Duodenal mucosa (tissue), 2 donors: ENCODE data around the gene PTPRN2.

Experiments used
- H3K27ac ChIP-seq: one replicate; pipeline ENCODE4 v1.7.0; 2013; ENCODE audit warnings: low read depth, low read length
- H3K27me3 ChIP-seq, 2 donors: one replicate each; pipeline ENCODE4 v1.7.0; 2013; ENCODE audit warnings: low read length in 2 of 2, control low read depth in 1 of 2; ENCODE audit not compliant: insufficient read depth in 2 of 2, control insufficient read depth in 1 of 2
- H3K36me3 ChIP-seq, 2 donors: one replicate each; pipeline ENCODE4 v1.7.0; 2013; ENCODE audit warnings: low read length in 2 of 2, control low read depth in 1 of 2; ENCODE audit not compliant: insufficient read depth in 2 of 2, control insufficient read depth in 1 of 2
- H3K4me1 ChIP-seq, 2 donors: one replicate each; pipeline ENCODE4 v1.7.0; 2013; ENCODE audit warnings: low read length in 2 of 2, control low read depth in 1 of 2; ENCODE audit not compliant: insufficient read depth in 2 of 2, control insufficient read depth in 1 of 2
- H3K4me3 ChIP-seq, 2 donors: one replicate each; pipeline ENCODE4 v1.7.0; 2013; ENCODE audit warnings: low read length in 2 of 2, low read depth in 1 of 2
- H3K9ac ChIP-seq, 2 donors: one replicate each; pipeline ENCODE4 v1.7.0; 2013; ENCODE audit warnings: low read length in 2 of 2, low read depth in 1 of 2
- H3K9me3 ChIP-seq, 2 donors: one replicate each; pipeline ENCODE4 v1.7.0; 2013; ENCODE audit warnings: low read length in 2 of 2, control low read depth in 1 of 2; ENCODE audit not compliant: control insufficient read depth in 1 of 2

PTPRN2 gene

DNA sequence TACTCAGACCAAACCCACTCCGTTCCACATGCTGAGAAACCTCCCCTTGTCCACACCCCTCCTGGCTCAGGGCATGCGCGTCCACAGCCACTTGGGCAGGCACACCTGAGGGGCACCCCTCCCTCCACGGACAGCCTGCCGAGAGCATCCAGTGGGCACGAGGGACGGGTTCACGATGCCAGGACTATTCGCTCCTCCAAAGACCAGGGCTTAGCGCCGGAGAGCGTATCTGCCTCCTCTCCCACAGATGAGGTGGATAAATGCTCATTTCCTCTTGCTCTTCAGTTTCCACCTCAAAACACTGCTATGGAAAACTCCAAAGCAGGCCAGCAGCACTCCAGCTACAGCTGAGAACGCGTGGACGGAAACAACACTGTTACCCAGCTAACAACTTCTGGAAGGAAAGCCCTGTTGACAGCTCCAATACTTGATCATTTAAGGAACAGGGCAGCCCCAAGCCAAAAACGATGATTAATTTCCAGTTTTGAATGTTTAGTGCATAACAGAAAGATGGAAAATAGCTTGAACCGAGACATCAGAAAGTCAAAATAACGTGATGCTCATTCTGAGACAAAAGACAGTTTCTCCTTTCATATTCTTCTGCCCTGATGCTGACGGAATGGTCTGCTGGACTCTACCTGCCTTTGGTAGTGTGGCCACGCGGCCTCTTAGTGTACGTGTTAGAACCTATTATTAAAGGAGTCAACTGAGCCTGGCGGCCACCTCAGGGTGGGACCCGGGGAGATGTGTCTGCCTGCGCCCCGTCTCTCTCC lies 1046.1 kb downstream of the PTPRN2 start:
- Histone ChIP-seq H3K4me3 (no peak overlapping the region), H3K4me1 (no peaks in the 10 kb centered on the region), H3K9ac (no peak overlapping the region), H3K27ac (no peak overlapping the region), H3K9me3 (no peaks in the 10 kb centered on the region), H3K36me3 (no peaks in the 10 kb centered on the region), H3K27me3 (no peaks in the 10 kb centered on the region)

DNA sequence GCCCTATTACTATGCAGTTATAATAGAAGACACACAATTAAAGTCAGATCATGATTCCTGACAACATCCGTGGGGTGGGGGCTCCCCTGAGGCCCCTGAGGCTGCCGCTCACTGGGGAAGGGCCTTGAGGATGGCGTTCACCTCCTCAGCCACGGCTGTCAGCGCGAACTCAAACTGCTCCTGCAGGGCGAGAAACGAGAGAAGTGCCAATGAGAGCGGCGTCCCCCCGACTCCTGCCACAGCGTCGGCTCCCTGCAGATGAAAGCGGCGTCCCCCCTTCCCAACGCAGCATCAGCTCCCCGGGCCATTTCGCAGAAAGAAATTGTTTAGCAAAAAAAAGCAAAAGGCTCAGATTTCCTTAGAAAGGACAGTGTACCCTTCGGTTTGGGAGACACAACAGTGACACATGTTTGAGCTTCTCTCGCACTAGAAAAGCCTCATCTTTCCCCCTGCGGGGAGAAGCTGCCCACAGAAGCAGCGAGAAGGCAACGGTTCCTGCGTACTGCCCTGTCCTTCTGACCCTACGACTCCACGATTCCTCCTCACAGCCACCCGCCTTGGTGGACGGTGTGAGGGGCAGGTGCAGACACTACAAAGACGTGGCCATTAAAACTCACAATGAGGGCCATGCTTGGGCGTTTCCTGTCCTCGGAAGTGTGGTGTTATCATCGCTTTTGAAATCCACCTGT lies 1046.9 kb downstream of the PTPRN2 start:
- H3K4me3 ChIP-seq: no peak overlapping the region
- no peaks in the 10 kb centered on the region for H3K36me3 ChIP-seq
- H3K4me1 ChIP-seq: no peaks in the 10 kb centered on the region
- no peak overlapping the region for H3K9ac ChIP-seq
- no peaks in the 10 kb centered on the region for H3K27me3 ChIP-seq
- H3K27ac ChIP-seq: no peak overlapping the region
- H3K9me3 ChIP-seq: no peaks in the 10 kb centered on the region

GRCh38 chr7:157540020-157540419 lies 1047.6 kb downstream of the PTPRN2 start:
- no peaks in the 10 kb centered on the region for H3K4me1 ChIP-seq
- H3K9ac ChIP-seq: no peak overlapping the region
- H3K36me3 ChIP-seq: no peaks in the 10 kb centered on the region

GRCh38 chr7:157539521-157539920 lies 1048.1 kb downstream of the PTPRN2 start:
- Histone ChIP-seq H3K9me3 (no peaks in the 10 kb centered on the region), H3K9ac (no peak overlapping the region), H3K4me1 (no peaks in the 10 kb centered on the region), H3K36me3 (no peaks in the 10 kb centered on the region), H3K27me3 (no peaks in the 10 kb centered on the region), H3K27ac (no peak overlapping the region), H3K4me3 (no peak overlapping the region)

More at GRCh38 chr7:157540020-157540419, 1047.6 kb downstream of the PTPRN2 start:
- H3K27ac ChIP-seq: no peak overlapping the region
- H3K27me3 ChIP-seq: no peaks in the 10 kb centered on the region
- no peak overlapping the region for H3K4me3 ChIP-seq
- H3K9me3 ChIP-seq: no peaks in the 10 kb centered on the region

DNA sequence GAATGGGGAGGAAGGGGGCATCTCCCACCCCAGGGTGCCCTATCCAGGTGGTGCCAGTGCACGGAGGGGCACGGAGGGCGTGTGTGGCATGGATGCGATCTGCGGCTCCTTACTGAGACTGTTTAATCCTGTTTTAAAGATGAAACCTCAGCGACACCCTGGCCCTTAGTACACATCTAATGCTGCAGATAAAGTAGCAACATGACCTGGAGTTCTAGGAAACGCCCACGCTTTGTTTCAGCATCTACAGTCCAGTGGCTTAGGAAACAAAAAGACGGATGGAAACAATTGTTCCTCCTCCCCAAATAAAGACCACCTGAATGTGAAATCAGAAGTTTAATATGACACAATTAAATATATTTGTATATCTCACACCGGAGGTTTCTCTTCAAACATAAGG lies 1048.9 kb downstream of the PTPRN2 start:
- no peaks in the 10 kb centered on the region for H3K27me3 ChIP-seq
- H3K4me3 ChIP-seq: no peak overlapping the region
- H3K9ac ChIP-seq: no peak overlapping the region
- H3K9me3 ChIP-seq: no peaks in the 10 kb centered on the region
- no peaks in the 10 kb centered on the region for H3K36me3 ChIP-seq
- no peak overlapping the region for H3K27ac ChIP-seq
- no peaks in the 10 kb centered on the region for H3K4me1 ChIP-seq

DNA sequence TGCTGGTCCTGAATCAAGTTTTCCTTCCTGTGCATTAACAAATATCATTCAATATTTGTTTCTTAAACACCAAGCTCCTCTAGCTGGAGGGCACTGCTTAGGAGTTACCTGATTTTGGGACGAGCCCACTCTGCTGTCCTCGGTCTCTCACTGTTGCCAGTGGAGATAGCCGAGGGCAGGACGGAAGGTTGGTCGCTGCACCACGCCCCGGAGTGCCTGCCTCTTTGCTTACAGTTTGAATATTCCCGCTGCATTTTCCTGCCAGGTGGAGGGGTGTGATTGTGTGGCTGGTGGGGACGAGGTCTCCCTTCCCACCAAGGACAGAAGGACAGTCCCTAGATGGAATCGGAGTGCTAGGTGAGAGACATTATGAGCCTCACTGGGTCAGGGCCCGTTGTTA lies 1049.3 kb downstream of the PTPRN2 start:
- no peaks in the 10 kb centered on the region for H3K4me1 ChIP-seq
- H3K9ac ChIP-seq: no peak overlapping the region
- no peaks in the 10 kb centered on the region for H3K27me3 ChIP-seq
- H3K27ac ChIP-seq: no peak overlapping the region
- no peaks in the 10 kb centered on the region for H3K9me3 ChIP-seq
- H3K36me3 ChIP-seq: no peaks in the 10 kb centered on the region
- no peak overlapping the region for H3K4me3 ChIP-seq

DNA sequence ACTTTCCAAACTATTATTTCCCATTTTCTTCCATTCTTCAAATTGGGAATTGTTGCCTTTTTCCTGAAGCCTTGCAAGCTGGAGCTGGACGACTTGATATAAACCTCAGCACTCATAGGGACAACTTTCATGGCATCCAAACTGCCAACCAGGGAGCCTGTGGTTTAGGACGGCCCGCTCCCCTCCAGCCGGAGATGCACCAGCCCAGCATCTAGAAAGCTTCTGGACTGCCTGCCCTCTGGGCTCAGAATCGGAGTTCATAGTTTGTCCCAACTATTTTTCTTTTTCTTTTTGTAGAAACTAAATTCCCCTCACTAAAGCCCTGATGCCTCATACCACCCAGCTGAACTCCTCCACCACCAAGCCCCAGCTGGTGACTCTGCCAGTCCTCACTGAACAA lies 1050.6 kb downstream of the PTPRN2 start:
- Histone ChIP-seq H3K27me3 (no peaks in the 10 kb centered on the region), H3K9ac (no peak overlapping the region), H3K36me3 (no peaks in the 10 kb centered on the region), H3K4me1 (no peaks in the 10 kb centered on the region), H3K4me3 (no peak overlapping the region), H3K27ac (no peak overlapping the region), H3K9me3 (peaks cover 0 to 3% of the 10 kb centered on the region in 2 donors)

DNA sequence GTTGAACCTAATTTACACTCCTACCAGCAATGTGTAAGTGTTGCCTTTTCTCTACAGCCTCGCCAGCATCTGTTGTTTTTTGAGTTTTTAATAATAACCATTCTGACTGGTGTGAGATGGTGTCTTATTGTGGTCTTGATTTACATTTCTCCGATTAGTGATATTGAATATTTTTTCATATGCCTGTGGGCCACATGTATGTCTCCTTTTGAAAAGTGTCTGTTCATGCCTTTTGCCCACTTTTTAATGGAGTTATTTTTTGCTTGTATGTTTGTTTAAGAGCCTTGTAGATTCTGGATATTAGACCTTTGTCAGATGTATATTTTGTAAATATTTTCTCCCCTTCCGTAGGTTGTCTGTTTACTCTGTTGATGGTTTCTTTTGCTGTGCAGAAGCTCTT lies 1055.6 kb downstream of the PTPRN2 start:
- Histone ChIP-seq H3K4me1 (no peaks in the 10 kb centered on the region), H3K9me3 (peaks cover 0 to 3% of the 10 kb centered on the region in 2 donors), H3K9ac (no peak overlapping the region), H3K4me3 (no peak overlapping the region), H3K27me3 (no peaks in the 10 kb centered on the region), H3K27ac (no peak overlapping the region), H3K36me3 (no peaks in the 10 kb centered on the region)

GRCh38 chr7:157529768-157530560 lies 1057.7 kb downstream of the PTPRN2 start:
- Histone ChIP-seq H3K36me3 (no peaks in the 10 kb centered on the region), H3K4me1 (no peaks in the 10 kb centered on the region), H3K9ac (no peak overlapping the region), H3K27me3 (no peaks in the 10 kb centered on the region), H3K4me3 (no peak overlapping the region), H3K9me3 (peaks cover 0 to 3% of the 10 kb centered on the region in 2 donors), H3K27ac (no peak overlapping the region)

DNA sequence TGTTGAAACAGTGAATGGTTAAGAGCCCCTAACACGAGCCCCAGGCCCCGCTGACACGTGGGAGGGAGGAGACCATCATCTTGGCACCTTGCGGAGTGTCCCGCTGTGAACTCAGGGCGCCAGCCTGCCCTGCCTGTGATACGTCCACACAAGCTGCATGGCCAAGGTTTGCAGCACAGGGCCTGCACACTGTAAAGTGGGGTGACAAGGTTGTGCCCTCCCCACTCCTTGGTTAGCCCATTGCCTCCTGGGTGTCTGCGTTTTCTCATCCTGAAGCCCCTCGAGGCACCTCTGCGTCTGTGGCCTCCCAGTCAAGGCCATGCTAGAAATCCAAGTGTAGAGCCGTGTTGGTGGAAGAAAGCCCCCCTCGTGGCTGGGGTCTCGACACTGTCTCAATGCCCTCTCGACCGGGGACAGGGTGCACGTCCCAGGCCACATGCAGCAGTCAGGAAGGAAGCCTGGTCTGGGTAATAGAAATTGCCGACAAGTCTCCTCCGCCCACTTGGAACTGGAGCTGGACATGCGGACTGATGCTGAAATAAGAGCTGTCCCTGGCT lies 1058.8 kb downstream of the PTPRN2 start:
- no peak overlapping the region for H3K4me3 ChIP-seq
- no peaks in the 10 kb centered on the region for H3K4me1 ChIP-seq
- peaks cover 0 to 3% of the 10 kb centered on the region in 2 donors for H3K9me3 ChIP-seq
- no peak overlapping the region for H3K9ac ChIP-seq
- H3K36me3 ChIP-seq: no peaks in the 10 kb centered on the region
- no peaks in the 10 kb centered on the region for H3K27me3 ChIP-seq
- H3K27ac ChIP-seq: no peak overlapping the region
